GM18499 (cell line): ENCODE results near the gene CETN3.

ENCODE experiments used
- ATAC-seq: cut with Tn5 transposase; IDR thresholded peaks from one replicate; pipeline ENCODE4 v1.9.1; 2021; ENCODE audit warnings: moderate number of reproducible peaks; ENCODE audit not compliant: insufficient read depth, unreplicated experiment

CETN3 gene

DNA sequence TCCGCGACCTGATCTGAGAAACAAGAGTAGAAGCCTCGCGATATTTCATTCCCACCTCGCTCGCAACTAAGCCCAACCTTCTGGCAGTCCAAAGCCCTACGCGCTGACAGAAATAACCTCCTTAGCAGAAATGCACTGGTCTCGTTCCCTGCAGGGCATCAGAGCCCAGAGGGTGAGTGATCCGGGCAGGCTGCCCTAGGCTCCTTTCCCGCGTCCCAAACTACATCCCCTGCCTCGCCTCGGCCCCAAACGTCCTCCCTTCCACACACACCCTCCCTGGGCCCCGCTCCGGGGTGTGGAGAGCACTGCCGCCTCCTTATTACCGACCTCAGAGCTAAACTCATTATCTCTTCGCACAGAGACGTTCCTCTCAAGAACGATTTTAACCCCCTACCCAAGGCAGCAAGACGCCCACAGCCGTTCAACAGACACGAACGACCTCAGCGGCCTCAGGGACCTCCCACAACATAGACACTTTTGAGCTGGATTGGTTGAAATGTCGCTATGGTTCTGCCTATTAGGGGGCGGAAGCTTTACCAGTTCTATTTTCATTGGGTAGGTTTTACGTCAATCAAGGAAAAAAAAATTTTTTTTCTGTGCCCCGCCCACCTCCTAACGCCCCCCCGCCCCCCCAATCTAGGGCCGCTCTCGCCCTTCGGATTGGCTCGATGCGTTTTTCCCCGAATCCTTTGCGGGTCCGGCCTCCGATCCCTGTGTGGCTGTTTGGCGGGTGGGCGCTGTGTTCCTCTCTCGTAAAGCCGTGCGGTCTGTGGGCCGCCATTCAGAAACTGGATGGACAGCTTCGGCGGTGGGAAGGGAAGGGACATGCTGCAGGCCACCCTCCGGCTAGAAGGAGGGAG is at the start of gene CETN3:
Gene CETN3 (minus strand): TSS at position 439 of the 860 bp plus-strand sequence. CDS start 95 bp downstream, at position 344.
- ATAC-seq: peak; percentile 86

DNA sequence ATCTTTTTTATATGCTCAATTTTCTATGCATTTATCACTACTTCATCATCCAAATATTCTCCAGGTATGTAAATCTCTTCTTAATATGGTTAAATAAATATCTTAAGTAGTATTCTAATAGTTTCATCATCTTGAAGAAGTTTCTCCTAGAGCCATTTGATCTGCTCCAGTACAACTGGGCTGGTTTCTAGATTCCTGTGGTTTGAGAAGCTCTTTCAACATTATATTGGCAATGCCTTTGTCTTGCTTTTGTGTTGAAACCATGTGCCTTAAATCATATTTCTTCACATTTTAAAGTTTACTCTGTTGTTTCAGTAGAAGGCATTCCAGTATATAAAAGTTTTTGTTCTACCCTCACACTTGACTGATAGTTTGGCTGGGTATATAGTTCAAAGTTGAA is 37.4 kb upstream of the CETN3 start:
- ATAC-seq: no peak

DNA sequence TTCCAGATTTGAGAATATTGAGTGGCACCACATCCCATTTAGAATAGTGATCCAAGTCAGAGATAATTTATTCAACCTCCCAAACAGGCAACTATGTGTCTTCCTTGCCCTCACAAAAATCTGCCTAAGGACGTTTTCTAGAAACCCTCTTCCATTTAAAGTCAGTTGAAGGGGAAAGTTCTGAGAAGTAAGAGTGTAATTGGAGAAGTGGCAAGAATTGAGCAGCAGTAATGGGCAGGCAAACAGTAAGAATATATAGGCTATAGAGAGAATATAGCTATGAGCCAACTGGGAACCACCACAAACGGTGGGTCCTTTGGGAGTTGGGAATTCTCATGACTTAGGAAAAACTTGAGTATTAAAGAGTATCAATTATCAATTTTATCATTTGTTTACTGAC is 31.1 kb upstream of the CETN3 start:
- no peak for ATAC-seq

DNA sequence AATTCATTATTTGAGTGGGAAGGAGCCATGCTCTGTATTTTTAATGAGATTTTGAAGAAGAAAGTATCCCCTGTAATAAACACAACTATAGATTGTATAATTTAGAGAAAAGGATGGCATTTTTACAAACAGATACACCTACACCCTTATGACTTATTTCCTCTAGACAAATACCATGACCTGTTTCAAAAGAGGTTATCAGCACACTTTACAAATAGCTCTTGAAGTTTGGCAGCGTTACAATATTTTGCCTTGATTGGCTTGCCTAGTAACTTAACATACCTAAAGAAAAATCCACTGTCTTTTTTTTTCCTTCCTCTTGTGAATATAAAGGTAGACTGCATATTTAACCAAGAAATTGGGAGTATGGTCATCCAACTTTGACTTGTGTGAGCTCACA is 28.5 kb upstream of the CETN3 start:
- ATAC-seq: no peak

DNA sequence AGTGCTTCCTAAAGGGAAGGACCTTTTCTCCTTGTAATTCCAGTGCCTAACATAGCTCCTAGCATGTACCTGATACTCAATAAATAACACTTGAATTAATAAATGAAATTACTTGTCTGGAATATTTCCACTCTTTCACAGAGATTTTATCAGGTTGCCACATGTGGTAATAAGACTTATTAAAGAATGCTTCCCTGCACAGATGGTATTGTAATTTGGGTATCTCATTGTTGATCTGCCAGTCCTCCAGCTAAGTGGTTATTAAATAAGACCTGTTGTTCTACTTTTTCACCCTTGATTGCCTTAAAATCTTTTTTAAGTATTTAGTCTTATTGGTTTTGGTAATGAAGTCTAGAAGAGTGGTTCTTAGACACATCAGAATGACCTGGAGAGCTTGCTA is 28.1 kb upstream of the CETN3 start:
- no peak for ATAC-seq

DNA sequence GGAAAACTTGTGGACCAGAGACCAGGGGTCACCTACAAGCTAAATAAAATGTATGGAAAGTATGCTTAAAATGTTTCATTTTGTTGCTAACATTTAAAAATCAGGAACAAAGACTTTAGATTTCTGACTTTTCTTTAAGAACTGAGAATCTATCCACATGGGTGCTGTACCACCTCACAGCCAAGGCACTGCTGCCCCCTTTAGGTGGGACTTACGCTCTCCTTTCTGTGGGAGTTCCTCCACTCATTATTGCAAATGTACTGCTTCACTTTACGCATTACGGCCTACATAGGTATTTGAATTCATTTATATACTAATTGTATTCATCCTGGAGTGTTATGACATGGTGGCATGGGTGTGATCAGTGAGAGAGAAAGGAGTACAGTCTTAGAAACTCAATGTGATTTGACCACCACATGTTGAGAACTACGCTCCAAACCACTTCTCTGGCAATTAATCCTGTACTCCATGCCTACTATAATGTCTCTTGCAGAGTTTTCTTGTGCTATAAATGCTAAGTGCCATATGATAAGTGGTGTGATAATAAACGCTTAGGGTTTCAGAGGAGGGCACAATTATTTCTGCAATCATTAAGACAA is 24.7 kb upstream of the CETN3 start:
- ATAC-seq: no peak

DNA sequence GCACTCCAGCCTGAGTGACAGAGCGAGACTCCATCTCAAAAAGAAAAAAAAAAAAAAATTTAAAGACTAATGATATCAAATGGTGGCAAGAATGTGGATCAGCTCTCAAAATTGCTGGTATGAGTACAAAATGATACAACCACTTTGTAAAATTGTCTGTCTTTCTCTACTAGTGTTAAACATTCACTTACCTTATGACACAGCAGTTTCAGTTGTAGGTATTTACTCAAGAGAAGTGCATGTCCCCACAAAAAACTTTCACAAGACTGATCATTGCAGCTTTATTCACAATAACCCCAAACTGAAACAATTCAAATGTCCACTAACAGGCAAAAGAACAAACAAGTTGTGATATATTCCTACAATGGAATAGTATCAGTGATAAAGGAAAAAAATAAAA is 14.7 kb upstream of the CETN3 start:
- ATAC-seq: peak; percentile 61

DNA sequence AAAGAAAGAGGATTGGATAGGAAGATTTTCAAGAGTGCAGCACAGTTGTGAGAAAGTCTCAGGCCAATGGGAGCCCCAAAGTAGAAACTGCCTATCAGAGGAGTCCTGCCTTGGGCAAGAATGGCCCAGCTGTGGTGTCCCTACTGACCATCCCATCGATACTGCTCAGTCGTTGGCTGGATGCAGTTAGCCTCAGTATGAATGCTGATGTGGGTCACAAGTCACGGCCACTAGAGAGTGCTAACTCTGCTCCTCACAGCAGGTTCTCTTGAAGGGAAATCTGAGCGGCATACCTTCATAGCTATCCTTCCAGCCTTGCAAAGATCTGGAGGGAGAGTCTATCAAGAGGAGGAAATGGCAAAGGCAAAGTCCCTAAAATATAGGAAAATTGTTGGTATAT is 11.6 kb upstream of the CETN3 start:
- no peak for ATAC-seq

DNA sequence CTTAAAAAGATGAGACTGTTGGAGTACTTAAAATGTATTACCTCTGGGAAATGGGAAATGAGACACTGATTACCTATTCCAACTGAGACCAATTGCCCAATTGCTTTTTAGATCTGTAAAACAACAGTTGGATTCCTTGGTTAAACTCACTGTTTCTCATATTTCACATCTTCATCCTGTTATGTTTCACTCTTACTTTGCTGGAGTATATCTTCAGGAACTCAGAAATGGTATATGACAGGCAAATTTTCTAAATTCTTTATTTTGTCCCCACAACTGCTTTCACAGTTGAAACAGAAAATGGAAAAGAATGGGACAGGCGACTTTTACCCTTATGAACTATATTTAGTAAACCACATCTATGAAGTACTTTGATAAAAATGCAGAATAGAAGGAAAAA is 8.7 kb upstream of the CETN3 start:
- ATAC-seq: no peak

DNA sequence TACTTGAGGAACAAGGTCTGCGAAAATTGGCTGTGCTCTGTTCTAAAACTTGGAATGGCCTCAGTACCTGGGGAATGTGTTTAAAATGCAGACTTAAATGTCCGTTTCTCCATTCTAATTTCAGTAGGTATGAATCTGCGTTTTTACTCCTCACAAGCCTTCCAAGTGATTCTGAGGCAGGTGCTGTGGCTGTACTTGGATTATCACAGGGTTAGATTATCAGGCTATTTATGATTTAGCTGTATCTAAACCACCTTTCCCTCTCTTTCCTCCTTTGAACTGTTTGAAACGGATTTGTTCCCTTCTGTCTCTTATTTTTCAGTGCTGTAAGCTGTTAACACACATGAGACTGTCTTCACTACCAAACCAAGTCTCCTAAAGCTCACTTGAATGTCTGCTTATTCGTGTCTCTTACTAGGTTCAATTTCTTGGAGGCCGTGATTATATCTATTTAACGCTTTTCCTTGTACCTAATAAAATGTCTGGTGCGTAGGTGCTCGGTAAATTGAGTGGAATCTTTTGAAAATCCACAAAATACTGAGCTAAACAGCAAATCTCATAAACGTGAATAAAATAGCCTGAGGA is 714 bp upstream of the CETN3 start:
- ATAC-seq: no peak

DNA sequence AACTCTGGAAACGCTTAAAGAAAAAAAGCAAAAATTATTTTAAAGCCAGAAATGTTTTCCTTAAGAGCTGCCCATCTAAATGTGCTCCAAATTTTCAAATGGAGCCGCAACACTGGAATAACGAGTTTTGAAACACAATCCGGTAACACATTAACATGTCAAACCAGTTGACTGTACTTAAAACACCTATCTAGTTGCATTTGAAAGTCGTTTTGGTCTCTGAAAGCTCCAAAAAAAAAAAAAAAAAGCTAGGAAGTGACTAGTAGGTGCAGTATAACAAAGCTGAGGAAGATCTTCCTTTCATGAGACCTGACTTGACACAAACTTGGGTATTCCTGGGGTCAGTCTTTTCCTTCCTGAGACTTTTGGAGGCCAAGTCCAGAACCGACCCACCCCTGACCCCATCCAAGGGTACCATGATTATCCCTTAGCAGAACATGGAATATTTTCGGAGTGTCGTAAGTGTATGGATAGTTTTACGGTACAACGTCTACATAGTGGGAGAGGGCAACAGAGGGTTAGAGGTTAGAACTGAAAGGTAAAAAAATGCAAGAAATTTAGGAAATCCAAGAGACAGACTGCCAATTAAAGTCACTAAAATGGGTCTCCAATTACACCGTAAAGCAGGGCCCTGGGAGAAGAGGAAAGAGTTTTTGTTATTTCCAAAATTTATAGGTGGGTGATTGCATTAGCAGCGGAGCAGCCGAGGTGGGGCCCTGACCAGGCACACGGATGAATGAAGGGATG is 812 bp downstream of the CETN3 start:
- peak; percentile 2 for ATAC-seq

DNA sequence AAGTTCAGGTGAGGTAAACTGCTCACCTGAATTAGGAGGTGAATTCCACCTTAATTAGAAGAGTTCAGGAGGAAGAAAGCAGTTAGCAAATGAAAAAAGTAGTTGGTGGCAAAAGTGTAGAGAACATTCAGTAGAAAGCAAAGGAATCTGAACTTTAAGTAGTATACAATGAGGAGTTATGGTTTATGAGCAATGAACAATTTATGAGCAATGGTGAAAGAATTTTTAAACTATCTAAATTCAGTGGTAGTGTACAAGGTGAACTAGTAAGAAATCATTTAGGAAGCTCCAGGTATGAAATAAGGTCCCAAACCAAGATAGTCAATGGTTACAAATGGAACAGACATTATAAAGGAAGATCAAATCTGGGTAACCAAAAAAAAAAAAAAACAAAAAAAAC is 3.1 kb downstream of the CETN3 start:
- no peak for ATAC-seq

DNA sequence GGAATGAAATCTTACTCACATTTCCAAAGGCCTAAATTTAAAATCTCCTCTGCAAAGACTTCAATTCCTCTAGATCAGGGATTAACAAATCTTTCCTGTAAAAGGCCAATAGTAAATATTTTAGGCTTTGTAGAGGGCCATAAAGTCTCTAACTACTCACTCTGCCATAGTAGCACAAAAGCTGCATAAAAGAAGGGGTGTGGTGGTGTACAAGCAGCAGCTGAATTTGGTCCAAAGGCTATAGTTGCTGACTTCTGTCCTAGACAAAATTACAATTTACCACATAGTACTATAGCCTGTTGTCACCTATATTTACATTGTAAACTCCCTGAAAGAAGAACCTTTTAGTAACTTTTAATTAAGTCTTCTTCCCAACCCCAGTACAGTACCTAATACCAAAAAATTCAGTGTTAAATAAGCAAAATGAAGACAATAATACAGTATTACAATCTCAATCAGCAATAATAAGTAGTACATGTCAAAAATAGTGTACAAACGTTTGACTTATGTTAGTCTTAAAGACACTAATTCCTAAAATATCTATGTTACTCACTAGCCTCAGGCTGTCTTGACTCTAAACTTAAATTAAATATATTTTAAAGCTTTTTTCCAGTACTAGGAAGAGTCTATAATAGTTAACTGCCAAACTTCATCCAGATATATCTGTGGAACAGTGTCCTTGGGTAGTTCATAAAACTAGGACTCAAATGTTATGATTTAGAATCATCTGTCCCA is 6.9 kb downstream of the CETN3 start:
- ATAC-seq: no peak

DNA sequence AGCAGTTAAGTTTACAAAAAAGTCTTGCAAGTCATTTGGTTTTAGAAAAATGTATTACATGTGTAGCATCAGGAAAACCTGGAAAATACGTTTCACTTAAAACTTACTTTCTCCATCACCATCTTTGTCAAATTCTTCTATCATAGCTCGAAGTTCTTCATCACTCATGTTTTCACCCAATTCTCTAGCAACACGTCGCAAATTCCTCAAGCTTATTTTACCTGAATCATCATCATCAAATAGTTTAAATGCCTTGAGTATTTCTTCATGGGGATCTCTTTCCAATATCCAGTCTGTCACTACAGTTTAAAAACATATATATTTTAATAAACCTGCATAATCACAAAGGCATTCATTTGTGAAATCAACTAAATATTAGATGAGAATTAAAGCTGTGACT is 10.3 kb downstream of the CETN3 start:
- ATAC-seq: no peak

DNA sequence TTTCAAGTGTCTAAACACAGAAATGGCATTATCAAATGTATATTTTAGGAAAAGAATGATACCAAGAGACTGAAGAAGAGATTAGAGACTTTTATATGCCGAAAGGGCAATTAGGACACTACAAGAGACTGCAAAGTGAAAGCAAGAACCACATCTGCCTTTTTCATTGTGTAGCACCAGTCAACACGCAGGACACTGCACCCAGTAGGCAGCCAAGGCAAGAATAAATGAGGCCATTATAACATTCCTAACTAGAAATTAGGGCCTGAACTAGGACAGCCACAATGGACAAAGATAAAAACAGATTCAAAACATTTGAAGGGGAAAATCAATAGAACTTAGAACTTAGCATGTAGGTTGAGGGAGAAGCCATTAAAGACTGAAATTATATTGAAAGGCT is 10.8 kb downstream of the CETN3 start:
- ATAC-seq: no peak

DNA sequence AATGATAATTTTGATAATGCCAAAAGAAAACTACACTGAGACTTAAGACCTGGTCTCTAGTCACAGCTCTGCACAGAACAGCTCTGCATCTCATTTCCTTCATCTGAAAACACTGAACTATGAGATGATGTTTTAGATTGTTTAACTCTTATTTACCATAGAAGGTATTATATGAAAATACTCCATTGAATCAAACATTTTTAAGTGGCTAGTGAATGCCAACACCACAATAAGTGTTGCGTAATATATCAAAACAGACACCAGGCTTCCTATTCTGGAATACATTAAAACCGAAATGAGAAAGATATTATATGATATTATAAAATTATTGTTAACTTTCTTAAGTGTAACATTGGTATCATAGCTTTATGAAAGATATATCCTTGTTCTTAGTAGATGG is 14.6 kb downstream of the CETN3 start:
- no peak for ATAC-seq

DNA sequence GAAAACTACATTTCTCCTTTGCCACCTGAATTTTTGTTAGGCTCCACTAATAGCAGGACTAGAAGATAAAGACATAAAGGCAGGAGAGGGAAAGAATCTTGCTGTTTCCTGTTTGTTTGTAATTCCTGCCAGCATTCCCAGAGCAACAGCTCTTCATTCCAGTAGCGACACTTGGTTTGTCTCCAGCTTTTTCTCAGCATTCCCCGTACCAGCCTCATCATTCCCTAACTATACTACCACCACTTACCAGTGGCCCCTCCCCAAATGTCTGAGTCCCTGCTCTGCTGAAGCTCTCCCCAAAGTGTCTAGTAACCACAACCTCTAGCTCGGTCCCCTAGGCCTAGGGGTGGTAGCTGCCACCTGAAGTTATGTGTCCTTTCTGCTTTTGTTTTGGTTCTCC is 18.6 kb downstream of the CETN3 start:
- ATAC-seq: no peak

DNA sequence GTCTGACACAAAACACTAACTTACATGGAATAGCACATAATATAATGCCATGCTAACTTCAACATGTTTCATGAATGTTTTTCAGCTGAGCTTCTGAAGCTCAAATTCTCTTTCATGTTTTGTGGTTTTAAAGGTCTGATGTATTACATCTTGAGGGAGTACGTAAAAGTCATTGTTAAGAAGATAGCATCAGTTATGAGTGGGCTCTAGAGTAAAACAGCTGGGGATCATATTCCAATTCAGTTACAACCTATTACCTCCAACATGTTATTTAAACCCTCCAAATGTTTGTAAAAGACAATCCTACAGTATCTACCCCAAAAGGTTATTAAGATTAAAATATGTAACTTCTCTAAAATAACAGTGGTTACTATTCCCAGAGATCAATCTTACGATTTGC is 19.2 kb downstream of the CETN3 start:
- ATAC-seq: no peak

DNA sequence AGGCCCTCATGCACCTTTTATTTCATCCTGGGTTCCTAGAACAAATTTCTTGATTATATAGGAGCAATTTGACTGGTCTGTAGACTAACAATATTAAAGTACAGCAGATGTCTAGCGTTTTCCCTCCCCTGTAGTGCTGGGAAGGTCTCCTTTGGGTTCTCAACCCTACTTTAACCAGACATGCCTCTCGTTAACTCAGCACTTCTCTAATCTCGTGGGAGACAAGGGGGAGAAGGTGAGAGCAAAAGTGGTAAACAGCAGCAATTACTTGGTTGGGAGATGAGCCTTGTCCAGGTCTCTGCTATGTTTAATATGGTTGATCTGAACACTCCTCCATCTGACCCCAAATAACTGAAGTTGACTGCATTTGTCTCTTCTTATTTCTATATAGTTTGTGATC is 22.0 kb downstream of the CETN3 start:
- ATAC-seq: no peak

DNA sequence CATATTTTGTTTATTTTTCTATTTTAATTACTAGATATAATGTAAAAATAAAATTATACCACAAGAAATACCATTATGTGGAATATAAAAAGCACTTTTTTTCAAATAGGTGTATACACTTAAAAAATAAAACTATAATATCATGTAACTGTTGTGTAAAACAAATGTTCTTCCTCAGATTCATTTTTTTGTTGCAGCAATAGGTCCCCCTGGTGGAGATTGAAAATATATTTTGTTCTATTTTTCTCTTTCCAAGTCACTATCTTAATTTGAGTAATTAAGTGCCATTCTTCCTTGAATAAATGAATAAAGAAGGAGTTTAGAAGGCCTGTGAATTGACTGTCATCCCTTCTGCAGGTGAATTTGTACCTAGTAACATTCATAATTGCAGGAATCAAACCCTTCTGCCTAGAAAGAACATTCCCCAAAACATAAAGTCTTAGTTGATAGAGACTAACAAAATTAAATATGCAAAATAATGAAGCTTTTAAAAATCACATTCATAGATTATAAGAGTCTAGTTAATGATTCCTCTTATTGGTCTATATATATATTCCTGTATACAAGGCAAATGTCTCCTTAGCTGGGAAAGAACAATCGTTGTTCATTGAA is 23.4 kb downstream of the CETN3 start:
- ATAC-seq: no peak
